Measurements from ENCODE around the gene SHISAL1. TPM values are rescaled to one million over a fixed set of nuclear protein-coding genes. Genes with fewer than 3 reads are reported as not detected.
A peak's percentile ranks its signal among the peaks of the same experiment; 100 is the strongest.

The SHISAL1 gene
- total and polyA plus RNA-seq, 10 of the 15 experiments (the other 5 are each of a cell fraction or from before 2014, with no cell fraction given) = not detected

DNA sequence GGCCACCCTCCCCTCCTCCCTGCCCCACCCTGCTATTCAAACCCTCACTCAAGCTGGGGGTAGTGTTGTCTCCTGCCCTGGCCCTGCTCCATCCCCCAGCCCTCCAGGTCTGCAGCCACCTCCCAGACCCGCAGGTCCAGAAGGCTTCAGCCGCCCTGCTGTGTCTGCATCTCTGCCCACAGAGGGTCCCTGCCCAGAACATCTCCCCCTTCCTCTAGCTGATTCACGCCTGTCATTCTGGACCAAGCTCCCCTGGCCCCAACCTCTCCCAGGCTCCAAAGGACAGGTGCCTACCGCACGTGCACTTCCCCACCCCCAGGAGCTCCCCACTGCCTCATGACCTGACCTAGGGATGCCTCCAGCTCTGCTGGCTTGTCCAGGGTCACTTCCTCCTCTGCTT, 16.0 kb upstream of the SHISAL1 start:
- intact Hi-C loops (cut with micrococcal nuclease; ENCODE audit: unreplicated experiment) (no loop called here), in situ Hi-C loops (cut with MboI) (no loop called here)

DNA sequence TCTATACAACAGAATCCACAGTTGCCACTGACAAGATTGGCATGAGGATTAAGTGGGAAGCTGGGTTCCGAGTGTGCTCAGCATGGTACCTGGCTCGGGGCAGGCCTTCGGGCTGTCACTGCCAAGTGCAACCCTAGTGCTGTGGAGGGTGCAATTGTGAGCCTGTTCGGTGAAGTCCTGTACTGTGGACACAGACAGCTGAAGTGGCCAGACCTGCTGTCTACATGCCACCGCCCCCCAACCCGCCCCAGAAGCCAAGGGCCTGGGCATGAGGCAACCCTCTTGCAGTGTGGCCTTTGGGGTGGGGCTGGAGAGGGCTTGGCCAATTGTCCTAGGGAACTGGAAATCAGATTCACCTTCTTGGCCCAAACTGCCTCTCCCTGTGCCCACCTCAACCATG, 15.6 kb upstream of the SHISAL1 start:
- ATAC-seq (no peak), FAIRE-seq (no peak), DNase-seq (ENCODE audit: low read depth, low spot score) (no peak)
- Histone ChIP-seq H3K27ac (ENCODE audit: control insufficient read depth, insufficient read depth) (no peak overlapping the region), H3K4me1 (ENCODE audit: control insufficient read depth, insufficient read depth, low read length) (peaks cover 18% of the 10 kb centered on the region), H4K20me1 (ENCODE audit: control insufficient read depth, insufficient read depth) (no peaks in the 10 kb centered on the region), H3K27me3 (replicated peaks in 1 of 2; ENCODE audit: control insufficient read depth in 2 of 2, insufficient read depth in 2 of 2, low read length in 1 of 2) (peaks cover 21 to 22% of the 10 kb centered on the region in 2 experiments), H3K9ac (ENCODE audit: control insufficient read depth, insufficient read depth, low read length) (no peak overlapping the region), H3K4me3 (no peak overlapping the region), H3K79me2 (ENCODE audit: control insufficient read depth, insufficient read depth, low read length) (no peaks in the 10 kb centered on the region), H3K36me3 (ENCODE audit: control insufficient read depth in 2 of 2, insufficient read depth in 2 of 2, low read length in 1 of 2) (no peaks in the 10 kb centered on the region), H3K4me2 (ENCODE audit: control insufficient read depth, insufficient read depth) (no peak overlapping the region), H3K9me3 (replicated peaks; ENCODE audit: control insufficient read depth, insufficient read depth, low read length) (no peaks in the 10 kb centered on the region), H2AFZ (ENCODE audit: control insufficient read depth, low read depth, low read length) (no peak overlapping the region)
- ChIA-PET SMC1A (ENCODE audit: uncharacterized antibody, unreplicated experiment) (no interaction called here), CTCF (interaction anchor here (1.2 kb wide), 1 partner anchor 242 kb away, joined by 3 read pairs; no protein-coding TSS in a partner anchor), POLR2A (no interaction called here), RAD21 (ENCODE audit: unreplicated experiment) (no interaction called here)
- BruUV-seq (replicated peaks) = no TSS peak
- 54% methylated on average over 6 of the region's 6 CpGs for WGBS (ENCODE audit: insufficient coverage, insufficient replicate concordance, low lambda C conversion rate, missing lambda C conversion rate)
- intact Hi-C loops (cut with micrococcal nuclease; ENCODE audit: unreplicated experiment) (no loop called here), in situ Hi-C loops (cut with MboI) (no loop called here)
- no peak for TF ChIP-seq JUND (IDR thresholded peaks at IDR 0.05; ENCODE audit: low read depth, low read length)
- TF ChIP-seq CEBPZ (IDR thresholded peaks at IDR 0.05; ENCODE audit: low read depth, low read length) = no peak
- no peak for TF ChIP-seq SMAD5 (IDR thresholded peaks at IDR 0.05; ENCODE audit: low read depth)
- no peak for TF ChIP-seq ZNF384 (IDR thresholded peaks at IDR 0.05; ENCODE audit: borderline replicate concordance, low read depth, low read length)
- TF ChIP-seq SP1 (IDR thresholded peaks at IDR 0.05; ENCODE audit: low read depth, low read length) = no peak
- no peak for TF ChIP-seq E4F1 (IDR thresholded peaks at IDR 0.05; ENCODE audit: borderline replicate concordance, partially characterized antibody)
- no peak for TF ChIP-seq TAF1 (IDR thresholded peaks at IDR 0.05; ENCODE audit: borderline replicate concordance, low read depth, low read length)
- no peak for TF ChIP-seq POLR2AphosphoS5 (IDR thresholded peaks at IDR 0.05; ENCODE audit: low read length)
- TF ChIP-seq, protein P1, sequence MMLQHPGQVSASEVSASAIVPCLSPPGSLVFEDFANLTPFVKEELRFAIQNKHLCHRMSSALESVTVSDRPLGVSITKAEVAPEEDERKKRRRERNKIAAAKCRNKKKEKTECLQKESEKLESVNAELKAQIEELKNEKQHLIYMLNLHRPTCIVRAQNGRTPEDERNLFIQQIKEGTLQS (IDR thresholded peaks at IDR 0.05; ENCODE audit: borderline replicate concordance, extremely low read depth, low read depth, low read length) = no peak
- TF ChIP-seq CBFB (IDR thresholded peaks at IDR 0.05; ENCODE audit: low read depth) = no peak
- TF ChIP-seq ZSCAN29 (IDR thresholded peaks at IDR 0.05) = no peak

More for the DNA sequence above, 16.0 kb upstream of the SHISAL1 start:
- no peaks in the 10 kb centered on the region for H3K9me3 ChIP-seq (replicated peaks; ENCODE audit: control insufficient read depth, insufficient read depth, low read length)
- H3K36me3 ChIP-seq (ENCODE audit: control insufficient read depth in 2 of 2, insufficient read depth in 2 of 2, low read length in 1 of 2) = no peaks in the 10 kb centered on the region
- peaks cover 21 to 22% of the 10 kb centered on the region in 2 experiments for H3K27me3 ChIP-seq (replicated peaks in 1 of 2; ENCODE audit: control insufficient read depth in 2 of 2, insufficient read depth in 2 of 2, low read length in 1 of 2)
- H3K4me1 ChIP-seq (ENCODE audit: control insufficient read depth, insufficient read depth, low read length) = peaks cover 18% of the 10 kb centered on the region
- ChIA-PET RAD21 (ENCODE audit: unreplicated experiment) (no interaction called here), CTCF (no interaction called here), POLR2A (no interaction called here), SMC1A (ENCODE audit: uncharacterized antibody, unreplicated experiment) (no interaction called here)
- FAIRE-seq (no peak), DNase-seq (ENCODE audit: low read depth, low spot score) (no peak), ATAC-seq (no peak)
- peak overlapping the region; percentile 71; the same call in 1 of the 2 replicates for H3K4me2 ChIP-seq (ENCODE audit: control insufficient read depth, insufficient read depth)
- H3K4me3 ChIP-seq = no peak overlapping the region; the same call in 1 of the 2 replicates
- TF ChIP-seq POU2F2 (IDR thresholded peaks at IDR 0.05; ENCODE audit: borderline replicate concordance, low read depth, low read length) = no peak
- no peak for TF ChIP-seq KDM1A (IDR thresholded peaks at IDR 0.05; ENCODE audit: borderline replicate concordance)
- no peak for TF ChIP-seq ZNF274 (IDR thresholded peaks at IDR 0.05; ENCODE audit: insufficient read depth, insufficient read length)
- H3K9ac ChIP-seq (ENCODE audit: control insufficient read depth, insufficient read depth, low read length) = no peak overlapping the region
- BruUV-seq (replicated peaks) = no TSS peak
- 31% methylated on average over 5 of the region's 5 CpGs for WGBS (ENCODE audit: insufficient coverage, insufficient replicate concordance, low lambda C conversion rate, missing lambda C conversion rate)
- H3K79me2 ChIP-seq (ENCODE audit: control insufficient read depth, insufficient read depth, low read length) = no peaks in the 10 kb centered on the region
- no peak overlapping the region for H2AFZ ChIP-seq (ENCODE audit: control insufficient read depth, low read depth, low read length)
- H3K27ac ChIP-seq (ENCODE audit: control insufficient read depth, insufficient read depth) = no peak overlapping the region
- H4K20me1 ChIP-seq (ENCODE audit: control insufficient read depth, insufficient read depth) = no peaks in the 10 kb centered on the region

Data from GM12878 (cell line).